HG03175 (cell line): ENCODE data around the gene KIRREL3.

ENCODE experiments used
- ATAC-seq: cut with Tn5 transposase; IDR thresholded peaks from one replicate; pipeline ENCODE4 v1.9.1; 2021; ENCODE audit warnings: mild to moderate bottlenecking, moderate library complexity; ENCODE audit not compliant: unreplicated experiment

KIRREL3 gene

GRCh38 chr11:126521196-126521595 is 479.4 kb downstream of the KIRREL3 start:
- no peak for ATAC-seq

- no peak for ATAC-seq
Measured at GRCh38 chr11:126519764-126520734, 480.5 kb downstream of the KIRREL3 start.

GRCh38 chr11:126518972-126519690 is 481.4 kb downstream of the KIRREL3 start:
- no peak for ATAC-seq

GRCh38 chr11:126518071-126518971 is 482.2 kb downstream of the KIRREL3 start:
- no peak for ATAC-seq

- no peak for ATAC-seq
Measured at GRCh38 chr11:126515501-126515900, 485.1 kb downstream of the KIRREL3 start.

GRCh38 chr11:126514061-126514693 is 486.4 kb downstream of the KIRREL3 start:
- ATAC-seq = no peak

GRCh38 chr11:126512741-126513715 is 487.5 kb downstream of the KIRREL3 start:
- no peak for ATAC-seq

GRCh38 chr11:126512251-126512650 is 488.3 kb downstream of the KIRREL3 start:
- no peak for ATAC-seq

GRCh38 chr11:126511475-126512115 is 489.0 kb downstream of the KIRREL3 start:
- no peak for ATAC-seq

- ATAC-seq = no peak
Measured at GRCh38 chr11:126510621-126511370, 489.8 kb downstream of the KIRREL3 start.

- ATAC-seq = no peak
Measured at GRCh38 chr11:126507646-126508045, 492.9 kb downstream of the KIRREL3 start.

GRCh38 chr11:126506789-126507188 is 493.8 kb downstream of the KIRREL3 start:
- ATAC-seq = no peak

- no peak for ATAC-seq
Measured at GRCh38 chr11:126502982-126503381, 497.6 kb downstream of the KIRREL3 start.

GRCh38 chr11:126502159-126502558 is 498.4 kb downstream of the KIRREL3 start:
- no peak for ATAC-seq

GRCh38 chr11:126501641-126502040 is 498.9 kb downstream of the KIRREL3 start:
- no peak for ATAC-seq

- ATAC-seq = no peak
Measured at GRCh38 chr11:126500981-126501380, 499.6 kb downstream of the KIRREL3 start.

GRCh38 chr11:126499131-126499752 is 501.3 kb downstream of the KIRREL3 start:
- ATAC-seq = no peak

- no peak for ATAC-seq
Measured at GRCh38 chr11:126498281-126498680, 502.3 kb downstream of the KIRREL3 start.
